ENCODE results near the gene BMP3. TPM values are rescaled to one million over a fixed set of nuclear protein-coding genes. Genes with fewer than 3 reads are reported as not detected.

The BMP3 gene
- not detected for total RNA-seq (2021; ENCODE audit: unreplicated experiment)
- not detected in 2 replicates for polyA plus RNA-seq (2012)
- Bru-seq, nascent RNA: not detected
- percentile 8 among the genes with signal in this experiment for BruChase-seq, experiment 1, labeled RNA remaining after a 6-hour chase
- not detected for BruChase-seq, experiment 2, labeled RNA remaining after a 2-hour chase
- long read RNA-seq: 0 reads

DNA sequence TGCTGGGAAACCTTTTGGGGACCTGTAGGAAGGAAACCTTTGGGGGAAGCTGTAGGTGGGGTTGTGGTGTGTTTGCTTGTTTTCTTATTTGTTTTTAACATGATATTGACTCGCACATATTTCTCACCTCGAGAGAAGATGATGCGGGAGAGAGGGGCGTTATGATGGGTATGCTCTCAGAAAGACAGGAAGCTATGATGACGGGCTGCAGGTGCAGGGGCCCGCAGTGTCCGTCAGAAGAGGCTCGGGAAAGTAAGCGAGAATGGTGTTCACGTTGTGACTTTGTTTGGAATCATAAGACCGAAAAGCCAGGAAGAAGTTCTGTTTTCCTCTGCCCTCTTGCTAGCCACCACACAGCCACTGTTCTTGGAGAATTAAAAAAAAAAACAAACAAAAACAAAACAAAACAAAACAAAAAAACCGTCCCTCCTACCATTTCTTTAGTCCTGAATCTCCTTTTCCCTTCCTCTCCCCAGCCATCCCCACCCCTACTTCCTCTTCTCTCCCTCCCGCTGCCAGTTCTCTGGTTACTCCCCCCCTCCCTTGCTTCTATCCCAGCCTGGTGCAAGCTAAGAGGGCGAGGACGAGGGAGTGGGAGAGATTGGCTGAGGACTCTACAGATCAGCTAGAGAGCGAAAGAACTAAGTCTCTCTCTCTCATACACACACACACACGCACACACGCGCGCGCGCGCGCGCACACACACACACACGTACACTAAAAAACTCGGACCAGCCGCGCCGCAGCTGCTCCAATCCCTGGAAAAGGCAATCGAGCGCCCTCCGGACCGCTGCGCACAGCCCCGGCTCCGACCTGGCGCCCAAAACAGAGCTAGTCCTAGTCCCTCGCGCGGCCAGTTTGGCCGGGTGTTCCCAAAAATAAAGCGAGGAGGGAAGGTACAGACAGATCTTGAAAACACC lies at the start of gene BMP3:
Gene BMP3, plus strand, starts transcription at position 648 of the 920 bp plus-strand sequence. CDS start 577 bp downstream, outside the sequence.
- BruUV-seq (replicated peaks): no TSS peak
- ATAC-seq (no peak), DNase-seq (ENCODE audit: low read depth, low spot score) (no peak)
- H3K9me2 ChIP-seq (ENCODE audit: insufficient read depth): no peaks in the 10 kb centered on the region
- H4K20me1 ChIP-seq (ENCODE audit: insufficient read depth): no peaks in the 10 kb centered on the region
- H2AFZ ChIP-seq (ENCODE audit: low read depth, low read length, poor library complexity, severe bottlenecking): no peak within 1 kb of the TSS
- H3K4me3 ChIP-seq (replicated peaks in 1 of 2; ENCODE audit: low read depth in 1 of 2, low read length in 2 of 2): no peak within 1 kb of the TSS
- no peaks in the 10 kb centered on the region for H3K36me3 ChIP-seq (ENCODE audit: control insufficient read depth in 1 of 2, insufficient read depth in 2 of 2, low read length in 2 of 2)
- peaks cover 34% of the 10 kb centered on the region for H3K27me3 ChIP-seq (ENCODE audit: insufficient read depth, low read length)
- ChIA-PET RAD21 (ENCODE audit: low non-redundant PET in 1 of 2, low total read pairs in 2 of 2, uncharacterized antibody in 2 of 2, unreplicated experiment in 2 of 2) (no interaction called here), CTCF (no interaction called here), POLR2A (no interaction called here)
- no peak within 1 kb of the TSS for H3K4me2 ChIP-seq (ENCODE audit: low read length)
- no peak for TF ChIP-seq EZH2 (IDR thresholded peaks at IDR 0.05)
- no peak for TF ChIP-seq ATF3 (IDR thresholded peaks at IDR 0.05)
- no peak for TF ChIP-seq EZH2phosphoT487 (IDR thresholded peaks at IDR 0.05; ENCODE audit: borderline replicate concordance)
- no peak for TF ChIP-seq POLR2A (IDR thresholded peaks at IDR 0.05; ENCODE audit: borderline replicate concordance, extremely low read depth, insufficient read depth, insufficient read length)
- TF ChIP-seq, protein P1, sequence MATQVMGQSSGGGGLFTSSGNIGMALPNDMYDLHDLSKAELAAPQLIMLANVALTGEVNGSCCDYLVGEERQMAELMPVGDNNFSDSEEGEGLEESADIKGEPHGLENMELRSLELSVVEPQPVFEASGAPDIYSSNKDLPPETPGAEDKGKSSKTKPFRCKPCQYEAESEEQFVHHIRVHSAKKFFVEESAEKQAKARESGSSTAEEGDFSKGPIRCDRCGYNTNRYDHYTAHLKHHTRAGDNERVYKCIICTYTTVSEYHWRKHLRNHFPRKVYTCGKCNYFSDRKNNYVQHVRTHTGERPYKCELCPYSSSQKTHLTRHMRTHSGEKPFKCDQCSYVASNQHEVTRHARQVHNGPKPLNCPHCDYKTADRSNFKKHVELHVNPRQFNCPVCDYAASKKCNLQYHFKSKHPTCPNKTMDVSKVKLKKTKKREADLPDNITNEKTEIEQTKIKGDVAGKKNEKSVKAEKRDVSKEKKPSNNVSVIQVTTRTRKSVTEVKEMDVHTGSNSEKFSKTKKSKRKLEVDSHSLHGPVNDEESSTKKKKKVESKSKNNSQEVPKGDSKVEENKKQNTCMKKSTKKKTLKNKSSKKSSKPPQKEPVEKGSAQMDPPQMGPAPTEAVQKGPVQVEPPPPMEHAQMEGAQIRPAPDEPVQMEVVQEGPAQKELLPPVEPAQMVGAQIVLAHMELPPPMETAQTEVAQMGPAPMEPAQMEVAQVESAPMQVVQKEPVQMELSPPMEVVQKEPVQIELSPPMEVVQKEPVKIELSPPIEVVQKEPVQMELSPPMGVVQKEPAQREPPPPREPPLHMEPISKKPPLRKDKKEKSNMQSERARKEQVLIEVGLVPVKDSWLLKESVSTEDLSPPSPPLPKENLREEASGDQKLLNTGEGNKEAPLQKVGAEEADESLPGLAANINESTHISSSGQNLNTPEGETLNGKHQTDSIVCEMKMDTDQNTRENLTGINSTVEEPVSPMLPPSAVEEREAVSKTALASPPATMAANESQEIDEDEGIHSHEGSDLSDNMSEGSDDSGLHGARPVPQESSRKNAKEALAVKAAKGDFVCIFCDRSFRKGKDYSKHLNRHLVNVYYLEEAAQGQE (IDR thresholded peaks at IDR 0.05; ENCODE audit: low read depth): no peak
- no peak for TF ChIP-seq ZNF274 (IDR thresholded peaks at IDR 0.05; ENCODE audit: low read depth, low read length)
- TF ChIP-seq CEBPB (IDR thresholded peaks at IDR 0.05; ENCODE audit: low read depth): no peak
- no peak for TF ChIP-seq JUND (IDR thresholded peaks at IDR 0.05)
- TF ChIP-seq, protein P2, sequence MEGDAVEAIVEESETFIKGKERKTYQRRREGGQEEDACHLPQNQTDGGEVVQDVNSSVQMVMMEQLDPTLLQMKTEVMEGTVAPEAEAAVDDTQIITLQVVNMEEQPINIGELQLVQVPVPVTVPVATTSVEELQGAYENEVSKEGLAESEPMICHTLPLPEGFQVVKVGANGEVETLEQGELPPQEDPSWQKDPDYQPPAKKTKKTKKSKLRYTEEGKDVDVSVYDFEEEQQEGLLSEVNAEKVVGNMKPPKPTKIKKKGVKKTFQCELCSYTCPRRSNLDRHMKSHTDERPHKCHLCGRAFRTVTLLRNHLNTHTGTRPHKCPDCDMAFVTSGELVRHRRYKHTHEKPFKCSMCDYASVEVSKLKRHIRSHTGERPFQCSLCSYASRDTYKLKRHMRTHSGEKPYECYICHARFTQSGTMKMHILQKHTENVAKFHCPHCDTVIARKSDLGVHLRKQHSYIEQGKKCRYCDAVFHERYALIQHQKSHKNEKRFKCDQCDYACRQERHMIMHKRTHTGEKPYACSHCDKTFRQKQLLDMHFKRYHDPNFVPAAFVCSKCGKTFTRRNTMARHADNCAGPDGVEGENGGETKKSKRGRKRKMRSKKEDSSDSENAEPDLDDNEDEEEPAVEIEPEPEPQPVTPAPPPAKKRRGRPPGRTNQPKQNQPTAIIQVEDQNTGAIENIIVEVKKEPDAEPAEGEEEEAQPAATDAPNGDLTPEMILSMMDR (IDR thresholded peaks at IDR 0.05 in 2 of 3, conservative IDR thresholded peaks at IDR 0.05 in 1 of 3; ENCODE audit: borderline replicate concordance in 1 of 3, insufficient read depth in 1 of 3, low read depth in 2 of 3, low read length in 2 of 3): no peak
- no peak for TF ChIP-seq ELF1 (IDR thresholded peaks at IDR 0.05; ENCODE audit: borderline replicate concordance, low read depth)
- no peak for TF ChIP-seq RAD21 (IDR thresholded peaks at IDR 0.05; ENCODE audit: low read depth)
- TF ChIP-seq ZBTB33 (IDR thresholded peaks at IDR 0.05; ENCODE audit: extremely low read depth, insufficient replicate concordance, low read length): no peak
- no peak for TF ChIP-seq TCF7L2 (IDR thresholded peaks at IDR 0.05; ENCODE audit: borderline replicate concordance, extremely low read depth, insufficient read depth, insufficient read length)
- TF ChIP-seq SIN3A (IDR thresholded peaks at IDR 0.05; ENCODE audit: low read depth): no peak
- TF ChIP-seq YY1 (IDR thresholded peaks at IDR 0.05; ENCODE audit: extremely low read depth, insufficient replicate concordance, low read depth, low read length): no peak
- no peak for TF ChIP-seq POLR2AphosphoS5 (IDR thresholded peaks at IDR 0.05; ENCODE audit: low read depth, low read length)
- no peak for TF ChIP-seq FOSL1 (IDR thresholded peaks at IDR 0.05; ENCODE audit: low read depth)
- no peaks in the 10 kb centered on the region for H3K4me1 ChIP-seq (ENCODE audit: control insufficient read depth in 1 of 2, insufficient read depth in 2 of 2, low read length in 2 of 2)
- intact Hi-C loops (cut with micrococcal nuclease): no loop called here
- H3K79me2 ChIP-seq (ENCODE audit: insufficient read depth, low read length): no peaks in the 10 kb centered on the region
- no peaks in the 10 kb centered on the region for H3K9me3 ChIP-seq (ENCODE audit: control insufficient read depth in 1 of 2, insufficient read depth in 1 of 2, low read depth in 1 of 2, low read length in 2 of 2)
- H3K9ac ChIP-seq (ENCODE audit: low read length): no peak within 1 kb of the TSS
- H3K27ac ChIP-seq (ENCODE audit: low read depth, low read length): no peak within 1 kb of the TSS
